ENCODE data around the gene RMDN3. TPM values are rescaled to one million over a fixed set of nuclear protein-coding genes. Genes with fewer than 3 reads are reported as not detected.
A peak's percentile ranks its signal among the peaks of the same experiment; 100 is the strongest.

RMDN3 gene, protein sequence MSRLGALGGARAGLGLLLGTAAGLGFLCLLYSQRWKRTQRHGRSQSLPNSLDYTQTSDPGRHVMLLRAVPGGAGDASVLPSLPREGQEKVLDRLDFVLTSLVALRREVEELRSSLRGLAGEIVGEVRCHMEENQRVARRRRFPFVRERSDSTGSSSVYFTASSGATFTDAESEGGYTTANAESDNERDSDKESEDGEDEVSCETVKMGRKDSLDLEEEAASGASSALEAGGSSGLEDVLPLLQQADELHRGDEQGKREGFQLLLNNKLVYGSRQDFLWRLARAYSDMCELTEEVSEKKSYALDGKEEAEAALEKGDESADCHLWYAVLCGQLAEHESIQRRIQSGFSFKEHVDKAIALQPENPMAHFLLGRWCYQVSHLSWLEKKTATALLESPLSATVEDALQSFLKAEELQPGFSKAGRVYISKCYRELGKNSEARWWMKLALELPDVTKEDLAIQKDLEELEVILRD
- total RNA-seq (10 to 100 TPM; 31.5 to 33.1 TPM), polyA plus RNA-seq (ENCODE audit: insufficient read depth, low read depth, low replicate concordance) (37.3 TPM)
- long read RNA-seq, donor 1, transcript RMDN3-202 (13 exons, 2,251 nt), result major isoform, 7 of 7 reads
- long read RNA-seq, donor 1, partial matches to known transcripts, result 0 of 7 reads
- long read RNA-seq, donor 1, other reads (novel, unspliced or antisense), result 0 of 7 reads
- long read RNA-seq, donor 2, transcript RMDN3-202 (13 exons, 2,251 nt), result major isoform, 5 of 5 reads
- long read RNA-seq, donor 2, partial matches to known transcripts, result 0 of 5 reads
- long read RNA-seq, donor 2, other reads (novel, unspliced or antisense), result 0 of 5 reads

DNA sequence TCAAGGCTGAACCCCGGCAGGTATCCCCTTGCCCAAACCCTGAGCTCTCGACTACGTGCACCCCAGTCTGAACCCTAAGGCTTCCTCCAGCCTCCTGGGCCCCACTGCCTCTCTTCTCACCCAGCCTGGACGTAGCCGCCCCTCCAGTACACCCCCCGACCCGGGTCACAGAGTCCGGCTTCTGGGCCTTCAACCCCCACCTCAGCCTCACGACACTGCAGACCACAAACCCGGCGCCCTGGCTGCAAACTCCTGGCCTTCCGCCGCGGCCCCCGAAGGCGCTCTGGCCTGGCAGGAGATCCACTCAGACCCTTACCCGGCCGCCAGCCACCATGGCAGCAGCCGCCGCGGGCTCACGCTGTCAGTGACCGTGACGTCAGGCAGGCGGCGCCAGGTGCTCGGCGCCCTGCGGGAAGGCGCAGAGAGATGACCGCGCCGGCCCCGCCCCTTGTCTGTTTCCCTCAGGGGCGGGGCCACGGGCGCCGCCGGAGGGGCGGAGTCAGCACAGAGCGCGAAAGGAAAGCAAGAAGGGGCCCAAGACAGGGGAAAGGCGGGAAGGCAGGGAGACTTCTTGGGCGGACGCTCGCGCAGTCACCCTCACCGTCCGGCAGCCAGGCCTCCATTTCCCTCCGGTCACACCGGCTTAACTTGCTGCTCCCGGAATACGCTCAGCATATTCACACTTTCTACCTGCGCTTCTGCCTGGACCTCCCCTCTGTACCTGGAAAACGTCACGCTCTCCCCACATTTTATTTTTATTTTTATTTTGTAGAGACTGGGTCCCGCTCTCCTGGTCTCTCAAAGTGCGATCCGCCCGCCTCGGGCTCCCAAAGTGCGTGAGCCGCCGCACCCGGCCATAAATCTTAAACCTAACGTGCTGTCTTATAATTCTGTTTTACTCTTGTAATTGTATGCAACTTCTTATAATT, at the start of gene RMDN3:
RMDN3 (minus strand) TSS at position 372 of the 929 bp plus-strand sequence. CDS start 471 bp downstream, outside the sequence.
- Histone ChIP-seq H3K4me1 (peaks cover 5% of the 10 kb centered on the region), H3K27me3 (no peaks in the 10 kb centered on the region), H3K4me3 (peak within 1 kb of the TSS; percentile 78 to 84), H3K27ac (peak within 1 kb of the TSS; percentile 44 to 66), H3K36me3 (ENCODE audit: low read depth, missing control alignments) (no peaks in the 10 kb centered on the region), H3K9me3 (no peaks in the 10 kb centered on the region)
- DNase-seq, result peak; percentile 95
- intact Hi-C loops (cut with DNase I; ENCODE audit: low total_unique reads), result no loop called here
- TF ChIP-seq, protein P1, sequence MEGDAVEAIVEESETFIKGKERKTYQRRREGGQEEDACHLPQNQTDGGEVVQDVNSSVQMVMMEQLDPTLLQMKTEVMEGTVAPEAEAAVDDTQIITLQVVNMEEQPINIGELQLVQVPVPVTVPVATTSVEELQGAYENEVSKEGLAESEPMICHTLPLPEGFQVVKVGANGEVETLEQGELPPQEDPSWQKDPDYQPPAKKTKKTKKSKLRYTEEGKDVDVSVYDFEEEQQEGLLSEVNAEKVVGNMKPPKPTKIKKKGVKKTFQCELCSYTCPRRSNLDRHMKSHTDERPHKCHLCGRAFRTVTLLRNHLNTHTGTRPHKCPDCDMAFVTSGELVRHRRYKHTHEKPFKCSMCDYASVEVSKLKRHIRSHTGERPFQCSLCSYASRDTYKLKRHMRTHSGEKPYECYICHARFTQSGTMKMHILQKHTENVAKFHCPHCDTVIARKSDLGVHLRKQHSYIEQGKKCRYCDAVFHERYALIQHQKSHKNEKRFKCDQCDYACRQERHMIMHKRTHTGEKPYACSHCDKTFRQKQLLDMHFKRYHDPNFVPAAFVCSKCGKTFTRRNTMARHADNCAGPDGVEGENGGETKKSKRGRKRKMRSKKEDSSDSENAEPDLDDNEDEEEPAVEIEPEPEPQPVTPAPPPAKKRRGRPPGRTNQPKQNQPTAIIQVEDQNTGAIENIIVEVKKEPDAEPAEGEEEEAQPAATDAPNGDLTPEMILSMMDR (IDR thresholded peaks at IDR 0.05), result peak in 2 of 3 experiments; percentile 29 to 41
- TF ChIP-seq POLR2A (IDR thresholded peaks at IDR 0.05), result peak; percentile 32
- 1% methylated on average over 53 to 66 of the region's 66 CpGs for WGBS, 2 donors

DNA sequence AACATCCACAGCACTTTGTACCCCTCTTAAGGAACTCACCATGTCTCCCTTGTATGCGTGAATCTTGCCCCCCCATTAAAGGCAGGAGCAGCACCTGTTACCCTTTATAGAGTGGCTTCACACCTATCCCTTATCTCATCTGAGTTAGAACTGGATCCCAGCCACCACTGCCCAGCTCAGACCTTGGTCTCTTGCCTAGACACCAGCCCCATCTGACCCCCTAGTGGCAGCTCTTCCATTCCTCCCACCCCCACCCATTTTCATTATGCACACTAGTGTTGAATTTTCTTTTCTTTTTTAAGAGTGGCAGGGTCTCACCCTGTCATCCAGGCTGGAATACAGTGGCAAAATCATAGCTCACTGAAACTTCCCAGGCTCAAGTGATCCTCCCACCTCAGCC, 48.6 kb upstream of the RMDN3 start:
- WGBS, 2 donors, result 85 to 94% methylated on average over 1 of the region's 1 CpG
- no peaks in the 10 kb centered on the region for H3K36me3 ChIP-seq (ENCODE audit: low read depth, missing control alignments)
- intact Hi-C loops (cut with DNase I; ENCODE audit: low total_unique reads), result no loop called here
- no peak overlapping the region for H3K27ac ChIP-seq
- H3K4me3 ChIP-seq, result no peak overlapping the region
- H3K27me3 ChIP-seq, result no peaks in the 10 kb centered on the region
- peaks cover 9% of the 10 kb centered on the region for H3K4me1 ChIP-seq
- no peak for DNase-seq
- TF ChIP-seq, protein P1 (IDR thresholded peaks at IDR 0.05), result no peak
- TF ChIP-seq POLR2A (IDR thresholded peaks at IDR 0.05), result no peak
- no peaks in the 10 kb centered on the region for H3K9me3 ChIP-seq

DNA sequence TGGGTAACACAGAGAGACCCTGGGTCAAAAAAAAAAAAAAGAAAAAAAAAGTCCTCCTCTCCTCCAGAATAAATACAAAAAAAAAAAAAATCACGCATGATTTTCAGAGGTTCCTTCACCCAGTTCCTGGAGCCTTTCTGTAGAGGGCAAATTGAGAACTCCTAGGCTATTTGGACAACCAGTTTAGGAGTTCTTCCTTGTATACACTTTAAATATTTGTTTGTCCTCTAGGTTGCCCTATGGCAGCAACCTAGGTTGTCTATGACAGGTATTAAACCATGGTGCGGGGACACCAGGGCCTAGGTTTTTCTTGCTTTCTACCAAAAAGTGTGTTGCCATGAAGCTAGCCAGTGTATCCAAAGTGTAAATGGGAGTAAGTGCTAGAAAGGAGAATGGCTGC, 48.0 kb upstream of the RMDN3 start:
- H3K27ac ChIP-seq, result no peak overlapping the region
- peaks cover 4% of the 10 kb centered on the region for H3K4me1 ChIP-seq
- intact Hi-C loops (cut with DNase I; ENCODE audit: low total_unique reads), result no loop called here
- TF ChIP-seq POLR2A (IDR thresholded peaks at IDR 0.05), result no peak
- TF ChIP-seq, protein P1 (IDR thresholded peaks at IDR 0.05), result no peak
- H3K36me3 ChIP-seq (ENCODE audit: low read depth, missing control alignments), result no peaks in the 10 kb centered on the region
- H3K27me3 ChIP-seq, result no peaks in the 10 kb centered on the region
- 90 to 98% methylated on average over 2 of the region's 2 CpGs for WGBS, 2 donors
- H3K9me3 ChIP-seq, result no peaks in the 10 kb centered on the region
- no peak for DNase-seq
- no peak overlapping the region for H3K4me3 ChIP-seq

DNA sequence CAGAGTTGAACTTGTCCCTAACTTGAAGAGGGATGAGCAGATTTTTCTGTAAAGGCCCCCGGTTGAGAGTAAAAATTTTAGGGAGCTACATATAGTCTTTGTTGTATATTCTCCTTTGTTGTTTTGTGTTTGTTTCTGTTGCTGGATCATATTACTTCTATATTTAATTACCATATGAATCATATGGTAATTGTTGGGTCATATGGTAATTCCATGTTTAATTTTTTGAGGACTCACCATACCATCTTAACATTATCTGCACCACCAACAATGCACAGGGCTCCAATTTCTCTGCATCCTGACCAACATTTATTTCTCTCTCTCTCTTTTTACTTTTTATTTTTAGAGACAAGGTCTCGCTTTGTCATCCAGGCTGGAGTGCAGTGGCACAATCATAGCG, 44.5 kb upstream of the RMDN3 start:
- WGBS, 2 donors, result 77 to 90% methylated on average over 3 of the region's 3 CpGs
- Histone ChIP-seq H3K27ac (no peak overlapping the region), H3K9me3 (no peaks in the 10 kb centered on the region), H3K36me3 (ENCODE audit: low read depth, missing control alignments) (no peaks in the 10 kb centered on the region), H3K27me3 (no peaks in the 10 kb centered on the region), H3K4me3 (no peak overlapping the region), H3K4me1 (no peaks in the 10 kb centered on the region)
- DNase-seq, result no peak
- TF ChIP-seq, protein P1 (IDR thresholded peaks at IDR 0.05), result no peak
- TF ChIP-seq POLR2A (IDR thresholded peaks at IDR 0.05), result no peak
- intact Hi-C loops (cut with DNase I; ENCODE audit: low total_unique reads), result no loop called here

Data from testis (tissue), 5 donors.